ENCODE measurements around the gene PGM5.

The PGM5 gene

GRCh38 chr9:68433531-68434110 lies 77.2 kb downstream of the PGM5 start:
- DNase-seq (ENCODE audit: low read depth in 3 of 3), result no peak

- DNase-seq (ENCODE audit: low read depth in 3 of 3), result no peak
Measured at GRCh38 chr9:68437785-68438184, 81.4 kb downstream of the PGM5 start.

GRCh38 chr9:68443624-68444023 lies 87.2 kb downstream of the PGM5 start:
- DNase-seq (ENCODE audit: low read depth in 3 of 3), result no peak

- no peak for DNase-seq (ENCODE audit: low read depth in 3 of 3)
Measured at GRCh38 chr9:68446836-68447235, 90.4 kb downstream of the PGM5 start.

- DNase-seq (ENCODE audit: low read depth in 3 of 3), result no peak
Measured at GRCh38 chr9:68447611-68448010, 91.2 kb downstream of the PGM5 start.

- DNase-seq (ENCODE audit: low read depth in 3 of 3), result no peak
Measured at GRCh38 chr9:68454579-68455334, 98.3 kb downstream of the PGM5 start.

GRCh38 chr9:68455451-68455850 lies 99.0 kb downstream of the PGM5 start:
- no peak for DNase-seq (ENCODE audit: low read depth in 3 of 3)

- DNase-seq (ENCODE audit: low read depth in 3 of 3), result no peak
Measured at GRCh38 chr9:68457803-68458202, 101.4 kb downstream of the PGM5 start.

GRCh38 chr9:68458918-68459317 lies 102.5 kb downstream of the PGM5 start:
- DNase-seq (ENCODE audit: low read depth in 3 of 3), result no peak

- no peak for DNase-seq (ENCODE audit: low read depth in 3 of 3)
Measured at GRCh38 chr9:68462105-68462775, 105.8 kb downstream of the PGM5 start.

GRCh38 chr9:68470067-68470466 lies 113.7 kb downstream of the PGM5 start:
- no peak for DNase-seq (ENCODE audit: low read depth in 3 of 3)

- DNase-seq (ENCODE audit: low read depth in 3 of 3), result no peak
Measured at GRCh38 chr9:68470634-68471033, 114.2 kb downstream of the PGM5 start.

GRCh38 chr9:68472119-68472518 lies 115.7 kb downstream of the PGM5 start:
- DNase-seq (ENCODE audit: low read depth in 3 of 3), result no peak

- DNase-seq (ENCODE audit: low read depth in 3 of 3), result no peak
Measured at GRCh38 chr9:68473790-68474189, 117.4 kb downstream of the PGM5 start.

GRCh38 chr9:68476422-68476821 lies 120.0 kb downstream of the PGM5 start:
- DNase-seq (ENCODE audit: low read depth in 3 of 3), result no peak

GRCh38 chr9:68476847-68477246 lies 120.4 kb downstream of the PGM5 start:
- DNase-seq (ENCODE audit: low read depth in 3 of 3), result no peak

- DNase-seq (ENCODE audit: low read depth in 3 of 3), result no peak
Measured at GRCh38 chr9:68480807-68481206, 124.4 kb downstream of the PGM5 start.

GRCh38 chr9:68482548-68482947 lies 126.1 kb downstream of the PGM5 start:
- DNase-seq (ENCODE audit: low read depth in 3 of 3), result no peak

GRCh38 chr9:68488126-68488525 lies 131.7 kb downstream of the PGM5 start:
- DNase-seq (ENCODE audit: low read depth in 3 of 3), result no peak

- no peak for DNase-seq (ENCODE audit: low read depth in 3 of 3)
Measured at GRCh38 chr9:68489646-68490045, 133.2 kb downstream of the PGM5 start.

GRCh38 chr9:68492806-68493205 lies 136.4 kb downstream of the PGM5 start:
- DNase-seq (ENCODE audit: low read depth in 3 of 3), result no peak

- no peak for DNase-seq (ENCODE audit: low read depth in 3 of 3)
Measured at GRCh38 chr9:68493541-68493940, 137.1 kb downstream of the PGM5 start.

GRCh38 chr9:68493958-68494577 lies 137.7 kb downstream of the PGM5 start:
- no peak for DNase-seq (ENCODE audit: low read depth in 3 of 3)
